CD4-positive, alpha-beta T cell (primary cell): ENCODE results near the gene SERGEF. TPM values are rescaled to one million over a fixed set of nuclear protein-coding genes. Genes with fewer than 3 reads are reported as not detected.

Source experiments
- ATAC-seq: fragments of 200-7000 bp; cut with Tn5 transposase; one replicate; pipeline ENCODE4 v1.10.0; 2022; ENCODE audit warnings: mild to moderate bottlenecking; ENCODE audit not compliant: poor library complexity
- CTCF ChIA-PET: fragments of 350-600 bp; sonication (Branson Sonifier 250); formaldehyde crosslinking; loops from one replicate; lab custom pipeline; 2021; ENCODE audit warnings: antibody characterized with exemption, inconsistent platforms; lab: Charles Lee
- POLR2A ChIA-PET: fragments of 350-600 bp; sonication (Branson Sonifier 250); formaldehyde crosslinking; loops from one replicate; lab custom pipeline; 2021; ENCODE audit warnings: antibody characterized with exemption, inconsistent platforms; lab: Charles Lee
- DNase-seq, 14 experiments: peaks; one replicate each; pipeline ENCODE4 v3.0.0-alpha.2; 2013 to 2020; ENCODE audit warnings: mixed read lengths in 2 of 14
- H3K27ac ChIP-seq, 2 donors: one replicate each; pipeline versions ENCODE4 v1.5.1 to v1.7.0; 2013; ENCODE audit warnings: low read length in 2 of 2, low read depth in 1 of 2, mild to moderate bottlenecking in 1 of 2
- H3K27me3 ChIP-seq, 2 experiments: 1 replicate in 1 of 2; 2 replicates in 1 of 2; pipeline versions ENCODE4 v1.6.1 to v1.7.0; 2013; ENCODE audit warnings: low read length in 2 of 2, control low read depth in 1 of 2, mild to moderate bottlenecking in 1 of 2, moderate library complexity in 1 of 2; ENCODE audit not compliant: insufficient read depth in 2 of 2, control insufficient read depth in 1 of 2
- H3K36me3 ChIP-seq: one replicate; pipeline ENCODE4 v1.6.1; 2013; ENCODE audit warnings: low read length, control low read depth; ENCODE audit not compliant: insufficient read depth
- H3K4me1 ChIP-seq: one replicate; pipeline ENCODE4 v1.6.1; 2013; ENCODE audit warnings: low read length, control low read depth; ENCODE audit not compliant: insufficient read depth
- H3K4me3 ChIP-seq: one replicate; pipeline ENCODE4 v1.5.1; 2013; ENCODE audit warnings: mild to moderate bottlenecking, low read length, moderate library complexity
- H3K9me3 ChIP-seq, 2 experiments: 1 replicate in 1 of 2; 2 replicates in 1 of 2; pipeline versions ENCODE4 v1.6.1 to v1.7.0; 2013; ENCODE audit warnings: low read length in 2 of 2, mild to moderate bottlenecking in 2 of 2, control low read depth in 1 of 2, moderate library complexity in 1 of 2; ENCODE audit not compliant: control insufficient read depth in 1 of 2, insufficient read depth in 1 of 2
- H3K27ac Mint-ChIP-seq: one replicate; pipeline ENCODE4 v1.8.0; 2020; ENCODE audit warnings: mixed read lengths
- H3K27me3 Mint-ChIP-seq: one replicate; pipeline ENCODE4 v1.8.0; 2021; ENCODE audit warnings: mixed read lengths
- H3K36me3 Mint-ChIP-seq: one replicate; pipeline ENCODE4 v1.8.0; 2021; ENCODE audit warnings: low read depth, mixed read lengths
- H3K4me1 Mint-ChIP-seq: one replicate; pipeline ENCODE4 v1.8.0; 2021; ENCODE audit warnings: low read depth, mixed read lengths
- H3K4me3 Mint-ChIP-seq: one replicate; pipeline ENCODE4 v1.8.0; 2020; ENCODE audit warnings: mild to moderate bottlenecking, mixed read lengths
- H3K9me3 Mint-ChIP-seq: one replicate; pipeline ENCODE4 v1.8.0; 2020; ENCODE audit warnings: mixed read lengths
- CTCF ChIP-seq: fragments of 200-600 bp; IDR thresholded peaks from one replicate; pipeline ENCODE4 v1.8.0; 2022; ENCODE audit warnings: antibody characterized with exemption, mild to moderate bottlenecking
- intact Hi-C, 2 experiments: fragments of 100-400 bp; cut with DNase I in 1 of 2; cut with micrococcal nuclease in 1 of 2; formaldehyde crosslinking; loops; one replicate each; pipeline versions ENCODE4 v1.15.1 to v1.9.0; 2023 to 2025; cut with DNase I, micrococcal nuclease
- total RNA-seq, 174 experiments: library from RNA in 2 of 174; stranded (reverse) in 2 of 174; gene quantifications; one replicate each; pipeline ENCODE4 v1.2.3 and lab custom pipeline; 2021 to 2026

SERGEF gene
- total RNA-seq, 2 experiments from 2014 or later: 35.2 to 37.1 TPM

GRCh38 chr11:17798716-17799115 lies 214.1 kb downstream of the SERGEF start:
- POLR2A ChIA-PET: no interaction called here
- no peaks in the 10 kb centered on the region for H3K4me1 Mint-ChIP-seq
- H3K27me3 Mint-ChIP-seq: no peaks in the 10 kb centered on the region
- CTCF ChIA-PET: no interaction called here
- no peak overlapping the region for H3K4me3 ChIP-seq
- H3K27ac ChIP-seq: no peak overlapping the region
- DNase-seq: no peak
- intact Hi-C loops: no loop called here
- no peaks in the 10 kb centered on the region for H3K4me1 ChIP-seq
- no peaks in the 10 kb centered on the region for H3K9me3 ChIP-seq
- peaks cover 2% of the 10 kb centered on the region for H3K36me3 ChIP-seq
- TF ChIP-seq CTCF: no peak
- peaks cover 8% of the 10 kb centered on the region for H3K36me3 Mint-ChIP-seq
- no peak overlapping the region for H3K4me3 Mint-ChIP-seq
- ATAC-seq: no peak
- H3K9me3 Mint-ChIP-seq: no peaks in the 10 kb centered on the region
- no peak overlapping the region for H3K27ac Mint-ChIP-seq
- H3K27me3 ChIP-seq: no peaks in the 10 kb centered on the region

- H3K27ac ChIP-seq: no peak overlapping the region
- no peaks in the 10 kb centered on the region for H3K9me3 ChIP-seq
- Mint-ChIP-seq H3K4me3 (no peak overlapping the region), H3K4me1 (no peaks in the 10 kb centered on the region), H3K27ac (no peak overlapping the region), H3K27me3 (no peaks in the 10 kb centered on the region), H3K36me3 (peaks cover 8% of the 10 kb centered on the region), H3K9me3 (no peaks in the 10 kb centered on the region)
- no peak for TF ChIP-seq CTCF
- H3K4me1 ChIP-seq: no peaks in the 10 kb centered on the region
- peaks cover 2% of the 10 kb centered on the region for H3K36me3 ChIP-seq
- ATAC-seq: no peak
- intact Hi-C loops: no loop called here
- no peak for DNase-seq
- H3K27me3 ChIP-seq: no peaks in the 10 kb centered on the region
- ChIA-PET POLR2A (no interaction called here), CTCF (no interaction called here)
- H3K4me3 ChIP-seq: no peak overlapping the region
These were observed 214.6 kb downstream of the SERGEF start for GRCh38 chr11:17798253-17798652.

GRCh38 chr11:17796154-17796553 lies 216.7 kb downstream of the SERGEF start:
- DNase-seq: no peak
- intact Hi-C loops: no loop called here
- ChIA-PET POLR2A (no interaction called here), CTCF (no interaction called here)
- H3K9me3 Mint-ChIP-seq: no peaks in the 10 kb centered on the region
- Histone ChIP-seq H3K4me3 (no peak overlapping the region), H3K27ac (no peak overlapping the region), H3K9me3 (no peaks in the 10 kb centered on the region), H3K4me1 (no peaks in the 10 kb centered on the region), H3K27me3 (no peaks in the 10 kb centered on the region), H3K36me3 (peaks cover 2% of the 10 kb centered on the region)
- H3K4me1 Mint-ChIP-seq: no peaks in the 10 kb centered on the region
- no peak for ATAC-seq
- peaks cover 3% of the 10 kb centered on the region for H3K36me3 Mint-ChIP-seq
- no peak for TF ChIP-seq CTCF
- no peak overlapping the region for H3K4me3 Mint-ChIP-seq
- no peak overlapping the region for H3K27ac Mint-ChIP-seq
- no peaks in the 10 kb centered on the region for H3K27me3 Mint-ChIP-seq
